ENCODE results near the gene RNF149.

The RNF149 gene

DNA sequence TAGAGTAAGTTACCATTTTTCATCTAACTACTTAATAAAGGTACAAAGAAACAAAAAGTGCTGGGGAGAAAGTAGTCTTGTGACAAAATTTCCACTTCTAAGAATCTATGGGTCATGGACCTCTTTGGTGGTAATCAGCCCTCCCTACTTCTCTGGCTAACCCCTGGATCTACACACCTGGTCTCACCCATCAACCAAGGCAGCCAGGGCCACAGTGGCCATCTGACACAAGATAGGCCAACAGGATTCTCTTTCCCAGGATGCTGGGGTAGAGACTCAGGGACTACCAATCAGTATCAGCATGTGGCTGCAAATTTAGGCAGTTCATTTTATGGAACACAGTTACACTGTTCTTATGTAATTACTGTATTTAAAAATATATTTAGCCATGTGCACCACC lies 17.8 kb downstream of the RNF149 start:
- H3K27ac Mint-ChIP-seq, result peak overlapping the region; percentile 19
- H3K36me3 Mint-ChIP-seq (ENCODE audit: low read depth), result peaks cover 44% of the 10 kb centered on the region
- H3K4me3 Mint-ChIP-seq, result no peak overlapping the region
- no peaks in the 10 kb centered on the region for H3K9me3 Mint-ChIP-seq
- H3K27me3 Mint-ChIP-seq (ENCODE audit: low read depth, poor library complexity), result no peaks in the 10 kb centered on the region
- TF ChIP-seq, protein P1, sequence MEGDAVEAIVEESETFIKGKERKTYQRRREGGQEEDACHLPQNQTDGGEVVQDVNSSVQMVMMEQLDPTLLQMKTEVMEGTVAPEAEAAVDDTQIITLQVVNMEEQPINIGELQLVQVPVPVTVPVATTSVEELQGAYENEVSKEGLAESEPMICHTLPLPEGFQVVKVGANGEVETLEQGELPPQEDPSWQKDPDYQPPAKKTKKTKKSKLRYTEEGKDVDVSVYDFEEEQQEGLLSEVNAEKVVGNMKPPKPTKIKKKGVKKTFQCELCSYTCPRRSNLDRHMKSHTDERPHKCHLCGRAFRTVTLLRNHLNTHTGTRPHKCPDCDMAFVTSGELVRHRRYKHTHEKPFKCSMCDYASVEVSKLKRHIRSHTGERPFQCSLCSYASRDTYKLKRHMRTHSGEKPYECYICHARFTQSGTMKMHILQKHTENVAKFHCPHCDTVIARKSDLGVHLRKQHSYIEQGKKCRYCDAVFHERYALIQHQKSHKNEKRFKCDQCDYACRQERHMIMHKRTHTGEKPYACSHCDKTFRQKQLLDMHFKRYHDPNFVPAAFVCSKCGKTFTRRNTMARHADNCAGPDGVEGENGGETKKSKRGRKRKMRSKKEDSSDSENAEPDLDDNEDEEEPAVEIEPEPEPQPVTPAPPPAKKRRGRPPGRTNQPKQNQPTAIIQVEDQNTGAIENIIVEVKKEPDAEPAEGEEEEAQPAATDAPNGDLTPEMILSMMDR (IDR thresholded peaks at IDR 0.05), result no peak
- DNase-seq, result no peak
- peaks cover 27% of the 10 kb centered on the region for H3K4me1 Mint-ChIP-seq

DNA sequence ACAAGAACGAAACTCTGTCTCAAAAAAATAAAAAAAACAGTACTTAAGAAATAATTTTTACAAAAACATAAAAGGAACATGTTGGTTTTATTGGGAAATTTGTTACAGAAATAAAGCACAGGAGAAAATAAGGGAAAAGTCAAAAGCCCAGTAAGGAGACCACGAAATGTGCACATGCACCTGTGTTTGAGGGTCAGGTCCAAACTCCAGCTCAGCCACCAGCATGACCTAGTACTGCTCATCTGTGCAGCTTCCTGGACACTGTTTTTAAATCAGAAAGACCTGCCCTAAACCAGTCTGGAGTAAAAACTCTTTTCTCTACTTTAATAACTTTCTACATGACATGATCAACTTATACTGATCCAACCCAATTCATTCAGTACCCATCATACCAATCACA lies 21.2 kb downstream of the RNF149 start:
- H3K4me3 Mint-ChIP-seq, result no peak overlapping the region
- TF ChIP-seq, protein P1 (IDR thresholded peaks at IDR 0.05), result no peak

DNA sequence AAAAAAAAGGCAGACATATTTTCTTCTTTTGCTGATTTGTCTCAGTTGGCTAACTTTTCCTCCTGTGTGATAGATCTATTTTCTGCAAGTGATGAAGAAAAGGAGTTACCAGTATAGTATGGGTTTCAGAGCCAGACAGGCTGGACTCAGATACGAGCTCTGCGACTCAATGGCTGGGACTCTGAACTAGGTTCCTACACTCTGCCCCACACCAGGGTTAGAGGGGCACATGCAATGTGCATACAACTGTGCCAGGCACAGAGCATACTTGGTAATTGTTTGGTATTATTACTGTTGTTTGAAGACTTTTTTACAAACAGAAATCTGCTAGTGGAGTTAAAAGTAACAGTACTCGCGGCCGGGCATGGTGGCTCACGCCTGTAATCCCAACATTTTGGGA lies 21.8 kb downstream of the RNF149 start:
- no peaks in the 10 kb centered on the region for H3K4me1 Mint-ChIP-seq
- H3K4me3 Mint-ChIP-seq, result no peak overlapping the region

More for the DNA sequence above, 21.2 kb downstream of the RNF149 start:
- H3K4me1 Mint-ChIP-seq, result no peaks in the 10 kb centered on the region
- H3K27ac Mint-ChIP-seq, result no peak overlapping the region
- peaks cover 56% of the 10 kb centered on the region for H3K36me3 Mint-ChIP-seq (ENCODE audit: low read depth)
- no peaks in the 10 kb centered on the region for H3K27me3 Mint-ChIP-seq (ENCODE audit: low read depth, poor library complexity)
- no peak for DNase-seq
- H3K9me3 Mint-ChIP-seq, result no peaks in the 10 kb centered on the region

DNA sequence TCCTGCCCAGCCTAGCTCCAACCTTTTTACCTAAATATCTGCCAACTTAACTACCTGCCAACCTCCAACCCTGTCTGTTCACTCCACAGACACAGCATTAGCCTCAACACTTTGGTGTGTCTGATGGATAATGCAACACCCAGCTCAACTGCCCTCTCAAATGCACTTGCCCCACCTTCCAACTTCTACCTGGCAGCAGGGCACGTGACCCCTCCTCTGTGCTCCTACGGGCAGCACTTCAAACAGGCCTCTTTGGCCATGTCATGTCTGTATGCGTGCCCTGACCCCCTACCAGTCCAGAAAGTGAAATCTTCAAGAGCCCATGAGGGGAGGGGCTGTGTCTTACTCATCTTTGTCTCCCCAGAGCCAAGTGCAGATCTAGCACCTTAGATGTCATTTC lies 25.5 kb downstream of the RNF149 start:
- TF ChIP-seq, protein P1 (IDR thresholded peaks at IDR 0.05), result no peak
- Mint-ChIP-seq H3K36me3 (ENCODE audit: low read depth) (peaks cover 80% of the 10 kb centered on the region), H3K4me1 (peaks cover 4% of the 10 kb centered on the region), H3K9me3 (no peaks in the 10 kb centered on the region), H3K4me3 (no peak overlapping the region), H3K27me3 (ENCODE audit: low read depth, poor library complexity) (no peaks in the 10 kb centered on the region), H3K27ac (peak overlapping the region; percentile 76)
- no peak for DNase-seq

More for the DNA sequence above, 21.8 kb downstream of the RNF149 start:
- no peak overlapping the region for H3K27ac Mint-ChIP-seq
- TF ChIP-seq, protein P1 (IDR thresholded peaks at IDR 0.05), result no peak
- H3K27me3 Mint-ChIP-seq (ENCODE audit: low read depth, poor library complexity), result no peaks in the 10 kb centered on the region
- H3K36me3 Mint-ChIP-seq (ENCODE audit: low read depth), result peaks cover 56% of the 10 kb centered on the region
- no peaks in the 10 kb centered on the region for H3K9me3 Mint-ChIP-seq
- no peak for DNase-seq

DNA sequence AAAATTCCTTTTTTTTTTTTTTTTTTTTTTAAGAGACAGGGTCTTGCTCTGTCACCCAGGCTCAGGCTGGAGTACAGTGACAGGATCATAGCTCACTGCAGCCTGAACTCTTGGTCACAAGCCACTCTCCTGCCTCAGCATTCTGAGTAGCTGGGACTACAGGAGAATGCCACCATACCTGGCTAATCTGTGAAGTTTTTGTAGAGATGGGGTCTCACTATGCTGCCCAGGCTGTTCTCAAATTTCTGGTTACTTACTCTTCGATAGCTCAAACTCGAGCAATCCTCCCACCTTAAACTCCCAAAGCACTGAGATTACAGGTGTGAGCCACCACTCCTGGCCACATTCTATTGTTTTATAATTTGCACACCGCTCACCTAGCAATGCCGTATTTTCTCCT lies 27.0 kb downstream of the RNF149 start:
- no peak for DNase-seq
- Mint-ChIP-seq H3K27ac (no peak overlapping the region), H3K27me3 (ENCODE audit: low read depth, poor library complexity) (no peaks in the 10 kb centered on the region), H3K4me1 (peaks cover 9% of the 10 kb centered on the region), H3K36me3 (ENCODE audit: low read depth) (peaks cover 79% of the 10 kb centered on the region), H3K4me3 (no peak overlapping the region), H3K9me3 (no peaks in the 10 kb centered on the region)
- TF ChIP-seq, protein P1 (IDR thresholded peaks at IDR 0.05), result no peak

DNA sequence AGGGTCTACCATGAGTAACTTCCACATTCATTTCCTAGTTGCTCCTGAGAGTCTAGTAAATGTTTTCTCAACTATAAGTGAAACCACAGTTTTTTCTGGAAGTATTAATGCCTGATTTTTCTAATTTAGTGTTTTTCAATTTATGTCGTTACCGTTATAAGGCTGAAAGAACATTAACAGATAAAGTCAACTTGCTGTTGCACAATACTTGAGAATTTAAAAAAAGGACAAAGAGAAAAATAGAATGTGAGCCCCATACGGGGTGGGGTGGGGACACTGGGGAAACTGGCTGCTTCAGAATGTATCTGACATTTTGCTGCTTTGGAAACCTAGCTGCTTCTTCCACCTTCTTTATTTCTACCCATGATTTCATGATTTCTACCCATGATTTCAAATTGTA lies 29.6 kb downstream of the RNF149 start:
- no peaks in the 10 kb centered on the region for H3K9me3 Mint-ChIP-seq
- H3K4me3 Mint-ChIP-seq, result no peak overlapping the region
- no peaks in the 10 kb centered on the region for H3K27me3 Mint-ChIP-seq (ENCODE audit: low read depth, poor library complexity)
- no peak for DNase-seq
- TF ChIP-seq, protein P1 (IDR thresholded peaks at IDR 0.05), result no peak
- peaks cover 72% of the 10 kb centered on the region for H3K36me3 Mint-ChIP-seq (ENCODE audit: low read depth)
- H3K27ac Mint-ChIP-seq, result no peak overlapping the region
- H3K4me1 Mint-ChIP-seq, result peaks cover 9% of the 10 kb centered on the region
